ENCODE data around the gene DRC3. TPM values are rescaled to one million over a fixed set of nuclear protein-coding genes. Genes with fewer than 3 reads are reported as not detected.

The DRC3 gene
- total and polyA plus RNA-seq, 7 experiments from 2014 or later: 0.50 to 2.4 (median 1.00) TPM; not detected in 4

DNA sequence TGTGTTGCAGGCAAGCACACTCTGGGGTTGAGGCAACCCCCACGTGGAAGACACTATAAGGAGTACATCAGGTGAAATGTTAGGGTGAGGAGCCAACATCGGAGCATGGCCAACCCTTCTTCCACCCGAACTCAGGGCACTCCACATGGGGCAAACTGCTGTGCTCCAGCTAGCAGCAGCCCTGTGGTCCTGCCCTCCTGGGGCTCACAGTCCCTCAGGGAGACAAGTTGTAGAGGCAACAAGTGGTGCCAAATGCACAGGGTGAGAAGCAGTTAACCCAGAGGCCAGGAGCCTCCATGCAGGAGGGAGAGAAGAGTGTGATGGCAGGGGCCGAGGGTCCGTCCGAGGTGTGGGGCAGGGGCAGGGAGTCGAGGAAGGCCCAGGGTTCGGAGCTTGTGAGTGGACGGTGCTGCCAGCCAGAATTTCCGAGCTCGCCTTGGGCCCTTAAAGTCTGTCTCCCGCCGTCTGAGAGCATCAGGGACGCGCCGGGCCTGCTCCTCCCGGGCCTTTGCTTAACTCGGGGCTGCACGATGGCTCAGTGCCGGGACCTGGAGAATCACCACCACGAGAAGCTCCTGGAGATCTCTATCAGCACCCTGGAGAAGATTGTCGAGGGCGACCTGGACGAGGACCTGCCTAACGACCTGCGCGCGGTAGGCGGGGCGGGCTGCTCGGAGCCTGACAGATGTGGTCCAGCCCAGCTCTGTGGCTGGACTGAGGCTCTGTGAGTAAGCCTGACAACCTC is 34.0 kb downstream of the DRC3 start:
- Mint-ChIP-seq H3K27me3 (no peaks in the 10 kb centered on the region), H3K36me3 (peaks cover 0 to 31% (median 0%) of the 10 kb centered on the region in 5 donors), H3K27ac (peak overlapping the region in 1 of 9 donors; percentile 34), H3K9me3 (peaks cover 0 to 1% (median 0%) of the 10 kb centered on the region in 11 donors), H3K4me1 (peaks cover 0 to 5% (median 0%) of the 10 kb centered on the region in 7 donors), H3K4me3 (no peak overlapping the region)
- no peak for DNase-seq
- ATAC-seq: no peak
- Histone ChIP-seq H3K36me3 (ENCODE audit: control insufficient read depth in 2 of 3, insufficient read depth in 3 of 3, low read length in 3 of 3) (peaks cover 0 to 24% (median 0%) of the 10 kb centered on the region in 3 experiments), H3K9me3 (ENCODE audit: control insufficient read depth in 2 of 3, low read length in 3 of 3) (no peaks in the 10 kb centered on the region), H3K27ac (ENCODE audit: low read depth, low read length) (no peak overlapping the region), H3K27me3 (ENCODE audit: control insufficient read depth in 2 of 2, insufficient read depth in 2 of 2, low read length in 2 of 2) (no peaks in the 10 kb centered on the region), H3K4me3 (ENCODE audit: low read length) (no peak overlapping the region), H3K4me1 (ENCODE audit: control insufficient read depth in 2 of 2, insufficient read depth in 2 of 2, low read length in 2 of 2) (no peaks in the 10 kb centered on the region)
- POLR2A ChIA-PET: no interaction called here
- intact Hi-C loops (cut with micrococcal nuclease): no loop called here
- CTCF ChIA-PET: no interaction called here

DNA sequence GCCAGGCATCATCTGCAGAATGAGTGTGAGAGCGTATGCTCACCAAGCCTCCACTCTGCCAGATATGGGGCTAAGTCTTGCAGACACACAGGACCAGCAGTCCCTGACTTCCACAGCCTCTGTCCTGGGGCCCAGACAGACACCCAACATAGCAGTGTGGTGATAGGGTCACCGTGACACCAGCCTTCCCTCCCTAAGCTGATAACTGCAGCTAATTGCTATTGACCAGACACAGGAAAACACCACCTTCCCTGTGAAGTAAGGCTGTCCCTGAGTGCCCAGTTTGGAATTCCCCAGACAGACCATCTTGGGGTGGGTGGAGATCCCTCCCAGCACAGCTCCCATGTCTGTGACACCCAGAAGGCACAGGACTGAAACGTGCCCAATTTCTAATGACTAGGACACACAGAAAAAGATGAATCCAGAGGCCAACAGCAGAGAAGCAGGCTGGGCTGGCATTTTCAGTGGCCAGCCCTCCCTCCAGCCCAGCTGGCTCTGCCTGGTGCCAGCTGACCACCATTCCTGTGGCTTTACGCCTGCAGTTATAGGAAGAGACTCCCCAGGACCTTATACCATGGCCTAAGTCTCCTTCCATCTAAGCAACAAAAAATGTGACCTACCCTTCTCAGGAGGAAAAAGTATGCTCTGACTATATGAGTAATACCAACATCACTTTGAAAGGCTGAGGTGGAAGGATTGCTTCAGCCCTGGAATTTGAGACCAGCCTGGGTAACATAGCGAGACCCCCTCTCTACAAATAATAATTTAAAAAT is 36.0 kb downstream of the DRC3 start:
- Histone ChIP-seq H3K27ac (ENCODE audit: low read depth, low read length) (no peak overlapping the region), H3K9me3 (ENCODE audit: control insufficient read depth in 2 of 3, low read length in 3 of 3) (no peaks in the 10 kb centered on the region), H3K4me1 (ENCODE audit: control insufficient read depth in 2 of 2, insufficient read depth in 2 of 2, low read length in 2 of 2) (no peaks in the 10 kb centered on the region), H3K27me3 (ENCODE audit: control insufficient read depth in 2 of 2, insufficient read depth in 2 of 2, low read length in 2 of 2) (no peaks in the 10 kb centered on the region), H3K4me3 (ENCODE audit: low read length) (no peak overlapping the region), H3K36me3 (ENCODE audit: control insufficient read depth in 2 of 3, insufficient read depth in 3 of 3, low read length in 3 of 3) (peaks cover 0 to 25% (median 0%) of the 10 kb centered on the region in 3 experiments)
- no peak overlapping the region for H3K4me3 Mint-ChIP-seq
- peak overlapping the region in 1 of 9 donors; percentile 49 for H3K27ac Mint-ChIP-seq
- ChIA-PET POLR2A (interaction anchor here (0.7 to 1.2 kb wide), 2 partner anchors 109 to 702 kb away, joined by 3 to 4 read pairs; no protein-coding TSS in a partner anchor), CTCF (no interaction called here)
- no peaks in the 10 kb centered on the region for H3K27me3 Mint-ChIP-seq
- peaks cover 0 to 1% (median 0%) of the 10 kb centered on the region in 11 donors for H3K9me3 Mint-ChIP-seq
- intact Hi-C loops (cut with micrococcal nuclease): no loop called here
- no peak for ATAC-seq
- H3K4me1 Mint-ChIP-seq: peaks cover 0 to 5% (median 0%) of the 10 kb centered on the region in 7 donors
- DNase-seq: no peak
- H3K36me3 Mint-ChIP-seq: peaks cover 0 to 44% (median 5%) of the 10 kb centered on the region in 5 donors

DNA sequence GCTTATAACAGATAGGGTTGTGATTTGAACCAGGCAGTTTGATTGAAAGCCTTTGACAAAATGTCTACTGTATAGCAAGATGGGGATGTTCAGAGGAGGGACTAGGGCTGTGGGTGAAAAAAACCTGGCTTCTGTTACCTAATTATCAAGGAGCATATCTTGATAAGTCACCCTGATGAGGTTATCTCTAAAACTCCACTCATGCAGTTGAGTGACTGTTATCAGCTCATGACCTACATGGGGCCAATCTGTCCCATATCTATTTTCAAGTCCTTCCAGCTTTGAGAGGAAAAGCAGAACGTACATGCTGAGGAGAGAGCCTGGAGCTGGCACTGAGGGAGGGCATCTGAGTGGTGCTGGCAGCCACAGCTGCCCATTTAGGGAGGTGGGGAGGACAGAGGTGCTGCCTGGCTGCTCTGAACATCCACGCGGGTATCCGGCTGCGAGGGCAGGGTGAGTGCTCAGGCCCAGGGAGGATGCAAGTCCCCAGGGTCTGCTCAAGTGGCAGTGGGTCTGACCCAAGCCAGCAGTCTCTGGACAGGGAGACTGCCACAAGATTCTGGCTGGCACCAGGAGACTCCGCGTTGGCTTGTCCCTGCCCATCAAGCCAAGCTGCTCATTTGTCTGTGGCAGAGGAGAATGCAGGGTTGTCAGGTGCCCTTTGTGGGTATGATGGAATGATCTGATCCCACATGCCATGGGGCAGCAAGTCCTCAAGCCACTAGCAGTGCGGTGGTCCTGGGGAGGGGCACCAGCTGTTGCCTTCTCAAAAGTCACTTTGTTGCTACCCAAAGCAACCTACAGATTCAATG is 37.2 kb downstream of the DRC3 start:
- Histone ChIP-seq H3K4me1 (ENCODE audit: control insufficient read depth in 2 of 2, insufficient read depth in 2 of 2, low read length in 2 of 2) (no peaks in the 10 kb centered on the region), H3K27me3 (ENCODE audit: control insufficient read depth in 2 of 2, insufficient read depth in 2 of 2, low read length in 2 of 2) (no peaks in the 10 kb centered on the region), H3K9me3 (ENCODE audit: control insufficient read depth in 2 of 3, low read length in 3 of 3) (no peaks in the 10 kb centered on the region), H3K36me3 (ENCODE audit: control insufficient read depth in 2 of 3, insufficient read depth in 3 of 3, low read length in 3 of 3) (peaks cover 0 to 25% (median 0%) of the 10 kb centered on the region in 3 experiments), H3K27ac (ENCODE audit: low read depth, low read length) (no peak overlapping the region), H3K4me3 (ENCODE audit: low read length) (no peak overlapping the region)
- ATAC-seq (peak; percentile 22), DNase-seq (no peak)
- Mint-ChIP-seq H3K4me1 (peaks cover 0 to 5% (median 0%) of the 10 kb centered on the region in 7 donors), H3K9me3 (peaks cover 0 to 1% (median 0%) of the 10 kb centered on the region in 11 donors), H3K27ac (no peak overlapping the region), H3K4me3 (no peak overlapping the region), H3K27me3 (no peaks in the 10 kb centered on the region), H3K36me3 (peaks cover 0 to 44% (median 5%) of the 10 kb centered on the region in 5 donors)
- intact Hi-C loops (cut with micrococcal nuclease): no loop called here
- POLR2A ChIA-PET: interaction anchor here (0.7 kb wide), 1 partner anchor 703 kb away, joined by 4 read pairs; no protein-coding TSS in a partner anchor
- CTCF ChIA-PET: no interaction called here

DNA sequence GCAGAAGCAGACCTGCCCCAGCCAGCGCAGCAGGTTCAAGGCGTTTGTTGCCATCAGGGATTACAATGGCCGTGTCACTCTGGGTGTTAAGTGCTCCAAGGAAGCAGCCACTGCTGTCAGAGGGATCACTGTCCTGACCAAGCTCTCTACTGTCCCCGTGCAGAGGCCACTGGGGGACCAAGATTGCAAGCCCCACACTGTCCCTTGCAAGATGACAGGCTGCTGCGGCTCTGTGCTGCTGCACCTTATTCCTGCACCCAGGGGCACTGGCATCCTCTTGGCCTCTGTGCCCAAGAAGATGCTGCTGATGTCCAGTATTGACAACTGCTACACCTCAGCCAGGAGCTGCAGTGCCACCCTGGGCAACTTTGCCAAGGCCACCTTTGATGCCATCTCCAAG is 38.6 kb downstream of the DRC3 start:
- Mint-ChIP-seq H3K4me1 (peaks cover 0 to 2% (median 0%) of the 10 kb centered on the region in 7 donors), H3K27me3 (no peaks in the 10 kb centered on the region), H3K36me3 (peaks cover 0 to 50% (median 5%) of the 10 kb centered on the region in 5 donors), H3K27ac (no peak overlapping the region), H3K4me3 (no peak overlapping the region), H3K9me3 (peaks cover 0 to 1% (median 0%) of the 10 kb centered on the region in 11 donors)
- no peaks in the 10 kb centered on the region for H3K4me1 ChIP-seq (ENCODE audit: control insufficient read depth in 2 of 2, insufficient read depth in 2 of 2, low read length in 2 of 2)
- ChIA-PET POLR2A (no interaction called here), CTCF (no interaction called here)
- no peaks in the 10 kb centered on the region for H3K9me3 ChIP-seq (ENCODE audit: control insufficient read depth in 2 of 3, low read length in 3 of 3)
- no peak for ATAC-seq
- no peaks in the 10 kb centered on the region for H3K27me3 ChIP-seq (ENCODE audit: control insufficient read depth in 2 of 2, insufficient read depth in 2 of 2, low read length in 2 of 2)
- H3K4me3 ChIP-seq (ENCODE audit: low read length): no peak overlapping the region
- no peak for DNase-seq
- intact Hi-C loops (cut with micrococcal nuclease): no loop called here
- no peak overlapping the region for H3K27ac ChIP-seq (ENCODE audit: low read depth, low read length)
- peaks cover 0 to 36% (median 0%) of the 10 kb centered on the region in 3 experiments for H3K36me3 ChIP-seq (ENCODE audit: control insufficient read depth in 2 of 3, insufficient read depth in 3 of 3, low read length in 3 of 3)

DNA sequence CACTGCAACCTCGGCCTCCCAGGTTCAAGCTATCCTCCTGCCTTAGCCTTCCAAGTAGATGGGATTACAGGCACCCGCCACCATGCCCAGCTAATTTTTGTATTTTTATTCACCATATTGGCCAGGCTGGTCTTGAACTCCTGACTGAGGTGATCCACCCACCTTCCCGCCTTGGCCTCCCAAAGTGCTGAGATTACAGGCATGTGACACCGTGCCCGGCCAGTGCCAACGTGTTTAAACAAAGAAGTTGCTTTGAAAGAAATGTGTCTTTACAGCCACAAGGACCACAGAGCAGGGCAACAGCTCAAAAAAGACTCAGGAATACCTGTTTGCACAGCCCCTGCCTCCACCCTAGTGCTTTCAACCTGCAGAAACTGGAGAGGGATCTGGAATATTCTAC is 41.3 kb downstream of the DRC3 start:
- Histone ChIP-seq H3K27ac (ENCODE audit: low read depth, low read length) (no peak overlapping the region), H3K4me3 (ENCODE audit: low read length) (no peak overlapping the region), H3K27me3 (ENCODE audit: control insufficient read depth in 2 of 2, insufficient read depth in 2 of 2, low read length in 2 of 2) (no peaks in the 10 kb centered on the region), H3K9me3 (ENCODE audit: control insufficient read depth in 2 of 3, low read length in 3 of 3) (no peaks in the 10 kb centered on the region), H3K36me3 (ENCODE audit: control insufficient read depth in 2 of 3, insufficient read depth in 3 of 3, low read length in 3 of 3) (peaks cover 0 to 30% (median 0%) of the 10 kb centered on the region in 3 experiments), H3K4me1 (ENCODE audit: control insufficient read depth in 2 of 2, insufficient read depth in 2 of 2, low read length in 2 of 2) (no peaks in the 10 kb centered on the region)
- H3K27me3 Mint-ChIP-seq: no peaks in the 10 kb centered on the region
- ATAC-seq: no peak
- peaks cover 0 to 51% (median 8%) of the 10 kb centered on the region in 5 donors for H3K36me3 Mint-ChIP-seq
- CTCF ChIA-PET: interaction anchor here (0.6 to 0.7 kb wide), 2 partner anchors 263 to 462 kb away, joined by 4 read pairs; no protein-coding TSS in a partner anchor
- H3K9me3 Mint-ChIP-seq: no peaks in the 10 kb centered on the region
- no peak overlapping the region for H3K27ac Mint-ChIP-seq
- POLR2A ChIA-PET: no interaction called here
- no peaks in the 10 kb centered on the region for H3K4me1 Mint-ChIP-seq
- DNase-seq: no peak
- intact Hi-C loops (cut with micrococcal nuclease): no loop called here
- no peak overlapping the region for H3K4me3 Mint-ChIP-seq

DNA sequence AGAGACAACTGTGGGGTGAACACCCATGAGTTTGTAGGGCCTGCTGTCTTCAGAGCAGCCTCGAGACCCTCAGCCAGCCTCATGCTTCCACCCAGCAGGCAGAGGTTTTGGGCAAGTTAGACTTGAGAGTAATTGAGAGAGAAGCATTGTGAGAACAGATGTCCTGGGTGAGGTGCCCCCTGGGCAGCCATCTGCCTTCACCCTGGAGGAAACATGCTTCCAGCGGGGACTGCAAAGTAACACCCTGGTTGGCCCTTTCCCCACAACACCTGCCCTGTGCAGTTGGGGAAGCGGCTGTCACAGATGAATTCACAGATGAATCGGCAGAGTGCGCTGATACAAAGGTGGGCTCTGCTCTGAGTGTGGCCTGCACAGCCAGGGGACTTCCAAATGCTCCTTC is 42.9 kb downstream of the DRC3 start:
- peaks cover 0 to 30% (median 0%) of the 10 kb centered on the region in 3 experiments for H3K36me3 ChIP-seq (ENCODE audit: control insufficient read depth in 2 of 3, insufficient read depth in 3 of 3, low read length in 3 of 3)
- no peak overlapping the region for H3K27ac ChIP-seq (ENCODE audit: low read depth, low read length)
- Mint-ChIP-seq H3K36me3 (peaks cover 0 to 39% (median 8%) of the 10 kb centered on the region in 5 donors), H3K27me3 (no peaks in the 10 kb centered on the region), H3K4me1 (no peaks in the 10 kb centered on the region), H3K27ac (no peak overlapping the region), H3K9me3 (no peaks in the 10 kb centered on the region), H3K4me3 (no peak overlapping the region)
- no peak overlapping the region for H3K4me3 ChIP-seq (ENCODE audit: low read length)
- DNase-seq: no peak
- H3K27me3 ChIP-seq (ENCODE audit: control insufficient read depth in 2 of 2, insufficient read depth in 2 of 2, low read length in 2 of 2): no peaks in the 10 kb centered on the region
- H3K9me3 ChIP-seq (ENCODE audit: control insufficient read depth in 2 of 3, low read length in 3 of 3): no peaks in the 10 kb centered on the region
- no peaks in the 10 kb centered on the region for H3K4me1 ChIP-seq (ENCODE audit: control insufficient read depth in 2 of 2, insufficient read depth in 2 of 2, low read length in 2 of 2)
- POLR2A ChIA-PET: interaction anchor here (1.0 kb wide), 1 partner anchor 24 kb away, joined by 4 read pairs; no protein-coding TSS in a partner anchor
- CTCF ChIA-PET: no interaction called here
- intact Hi-C loops (cut with micrococcal nuclease): no loop called here
- ATAC-seq: no peak

All from naive thymus-derived CD4-positive, alpha-beta T cell (primary cell).